Ascending aorta (tissue), 2 donors: Measurements from ENCODE around the gene ENDOV. TPM values are rescaled to one million over a fixed set of nuclear protein-coding genes. Genes with fewer than 3 reads are reported as not detected.

Experiments
- DNase-seq, 2 donors: peaks; one replicate each; pipeline ENCODE4 v3.0.0-alpha.2; 2019; ENCODE audit warnings: low spot score in 2 of 2
- H3K27ac ChIP-seq, 2 donors: fragments of 200-600 bp; sonication (generic); one replicate each; pipeline ENCODE4 v1.5.1; 2016 to 2017; ENCODE audit warnings: mild to moderate bottlenecking in 1 of 2
- H3K27me3 ChIP-seq: fragments of 200-600 bp; sonication (generic); one replicate; pipeline ENCODE4 v1.5.1; 2017
- H3K36me3 ChIP-seq, 2 donors: fragments of 200-600 bp; sonication (generic); one replicate each; pipeline ENCODE4 v1.5.1; 2016
- H3K4me1 ChIP-seq, 2 donors: fragments of 200-600 bp; sonication (generic); one replicate each; pipeline ENCODE4 v1.5.1; 2016 to 2017; ENCODE audit warnings: mild to moderate bottlenecking in 1 of 2
- H3K4me3 ChIP-seq, 2 donors: fragments of 200-600 bp; sonication (generic); one replicate each; pipeline ENCODE4 v1.5.1; 2016 to 2017; ENCODE audit warnings: mild to moderate bottlenecking in 1 of 2
- H3K9me3 ChIP-seq, 2 donors: fragments of 200-600 bp; sonication (generic); one replicate each; pipeline ENCODE4 v1.5.1; 2016
- intact Hi-C: fragments of 100-400 bp; cut with DNase I; formaldehyde crosslinking; loops from one replicate; pipeline ENCODE4 v1.15.1; 2023
- total RNA-seq: library from RNA; depleted of rRNA; stranded (reverse); fragments of >200 nt; gene quantifications from one replicate; pipeline ENCODE4 v1.1.0, GENCODE V29; 2016
- TF ChIP-seq, protein P1 (sequence below), 3 experiments: fragments of 200-600 bp in 2 of 3; fragments of 450-650 bp in 1 of 3; sonication (generic) in 2 of 3; IDR thresholded peaks; one replicate each; pipeline ENCODE4 v1.5.1; 2016 to 2019; ENCODE audit warnings: antibody characterized with exemption in 3 of 3, mild to moderate bottlenecking in 1 of 3, moderate library complexity in 1 of 3

ENDOV gene
- total RNA-seq, 1 donor from 2014 or later: 18.0 TPM

GRCh38 chr17:80384078-80384960 is 30.6 kb upstream of the ENDOV start:
- peaks cover 88 to 98% of the 10 kb centered on the region in 2 donors for H3K36me3 ChIP-seq
- no peak overlapping the region for H3K27ac ChIP-seq
- H3K27me3 ChIP-seq: no peaks in the 10 kb centered on the region
- no peak overlapping the region for H3K4me3 ChIP-seq
- no peak for DNase-seq
- no peaks in the 10 kb centered on the region for H3K9me3 ChIP-seq
- intact Hi-C loops: no loop called here
- H3K4me1 ChIP-seq: no peaks in the 10 kb centered on the region
- TF ChIP-seq, protein P1, sequence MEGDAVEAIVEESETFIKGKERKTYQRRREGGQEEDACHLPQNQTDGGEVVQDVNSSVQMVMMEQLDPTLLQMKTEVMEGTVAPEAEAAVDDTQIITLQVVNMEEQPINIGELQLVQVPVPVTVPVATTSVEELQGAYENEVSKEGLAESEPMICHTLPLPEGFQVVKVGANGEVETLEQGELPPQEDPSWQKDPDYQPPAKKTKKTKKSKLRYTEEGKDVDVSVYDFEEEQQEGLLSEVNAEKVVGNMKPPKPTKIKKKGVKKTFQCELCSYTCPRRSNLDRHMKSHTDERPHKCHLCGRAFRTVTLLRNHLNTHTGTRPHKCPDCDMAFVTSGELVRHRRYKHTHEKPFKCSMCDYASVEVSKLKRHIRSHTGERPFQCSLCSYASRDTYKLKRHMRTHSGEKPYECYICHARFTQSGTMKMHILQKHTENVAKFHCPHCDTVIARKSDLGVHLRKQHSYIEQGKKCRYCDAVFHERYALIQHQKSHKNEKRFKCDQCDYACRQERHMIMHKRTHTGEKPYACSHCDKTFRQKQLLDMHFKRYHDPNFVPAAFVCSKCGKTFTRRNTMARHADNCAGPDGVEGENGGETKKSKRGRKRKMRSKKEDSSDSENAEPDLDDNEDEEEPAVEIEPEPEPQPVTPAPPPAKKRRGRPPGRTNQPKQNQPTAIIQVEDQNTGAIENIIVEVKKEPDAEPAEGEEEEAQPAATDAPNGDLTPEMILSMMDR (IDR thresholded peaks at IDR 0.05): no peak

DNA sequence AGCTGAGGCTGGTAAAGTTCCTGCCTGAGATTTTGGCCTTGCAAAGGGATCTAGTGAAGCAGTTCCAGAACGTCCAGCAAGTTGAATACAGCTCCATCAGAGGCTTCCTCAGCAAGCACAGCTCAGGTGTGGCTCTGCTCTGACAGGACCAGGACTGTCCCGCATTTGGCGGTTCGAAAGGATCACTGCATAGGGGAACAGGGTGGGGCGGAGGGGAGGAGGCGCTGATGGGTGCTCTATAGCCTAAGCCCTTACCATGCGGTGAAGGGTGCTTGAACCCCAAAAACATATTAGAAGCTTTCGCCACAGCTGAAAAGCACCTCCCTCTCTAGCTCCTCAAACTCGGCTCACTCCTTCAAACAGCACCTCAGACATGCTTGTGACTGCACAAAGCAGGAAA is 29.9 kb upstream of the ENDOV start:
- Histone ChIP-seq H3K27me3 (no peaks in the 10 kb centered on the region), H3K36me3 (peaks cover 91 to 98% of the 10 kb centered on the region in 2 donors), H3K9me3 (no peaks in the 10 kb centered on the region), H3K4me1 (no peaks in the 10 kb centered on the region), H3K27ac (no peak overlapping the region), H3K4me3 (no peak overlapping the region)
- DNase-seq: no peak
- TF ChIP-seq, protein P1 (IDR thresholded peaks at IDR 0.05): no peak
- intact Hi-C loops: no loop called here

- H3K27ac ChIP-seq: no peak overlapping the region
- H3K36me3 ChIP-seq: peaks cover 91 to 98% of the 10 kb centered on the region in 2 donors
- intact Hi-C loops: no loop called here
- no peaks in the 10 kb centered on the region for H3K9me3 ChIP-seq
- H3K4me1 ChIP-seq: no peaks in the 10 kb centered on the region
- no peak overlapping the region for H3K4me3 ChIP-seq
- H3K27me3 ChIP-seq: no peaks in the 10 kb centered on the region
- TF ChIP-seq, protein P1 (IDR thresholded peaks at IDR 0.05): no peak
- no peak for DNase-seq
These were observed 28.6 kb upstream of the ENDOV start for GRCh38 chr17:80386341-80386740.

DNA sequence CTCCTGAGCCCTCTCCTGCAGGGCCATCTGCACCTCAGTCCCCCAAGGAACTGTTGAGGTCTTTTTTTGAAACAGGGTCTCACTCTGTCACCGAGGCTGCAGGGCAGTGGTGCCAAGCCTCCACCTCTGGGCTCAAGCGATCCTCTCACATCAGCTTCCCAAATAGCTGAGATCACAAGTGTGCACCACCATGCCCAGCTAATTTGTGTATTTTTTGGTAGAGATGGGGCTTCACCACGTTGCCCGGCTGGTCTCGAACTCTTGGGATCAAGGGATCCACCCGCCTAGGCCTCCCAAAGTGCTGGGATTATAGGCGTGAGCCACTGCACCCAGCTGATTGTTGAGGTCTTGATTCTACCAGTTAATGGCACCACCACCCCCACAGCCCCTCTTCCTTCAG is 27.9 kb upstream of the ENDOV start:
- Histone ChIP-seq H3K27ac (no peak overlapping the region), H3K27me3 (no peaks in the 10 kb centered on the region), H3K36me3 (peaks cover 88 to 94% of the 10 kb centered on the region in 2 donors), H3K9me3 (no peaks in the 10 kb centered on the region), H3K4me3 (no peak overlapping the region), H3K4me1 (no peaks in the 10 kb centered on the region)
- no peak for DNase-seq
- TF ChIP-seq, protein P1 (IDR thresholded peaks at IDR 0.05): no peak
- intact Hi-C loops: no loop called here

GRCh38 chr17:80388175-80388574 is 26.8 kb upstream of the ENDOV start:
- H3K27me3 ChIP-seq: no peaks in the 10 kb centered on the region
- H3K9me3 ChIP-seq: no peaks in the 10 kb centered on the region
- no peak overlapping the region for H3K4me3 ChIP-seq
- no peak for DNase-seq
- TF ChIP-seq, protein P1 (IDR thresholded peaks at IDR 0.05): no peak
- intact Hi-C loops: no loop called here
- no peaks in the 10 kb centered on the region for H3K4me1 ChIP-seq
- H3K27ac ChIP-seq: no peak overlapping the region
- peaks cover 93 to 94% of the 10 kb centered on the region in 2 donors for H3K36me3 ChIP-seq
